Measurements from ENCODE around the gene MAGEE2. TPM values are rescaled to one million over a fixed set of nuclear protein-coding genes. Genes with fewer than 3 reads are reported as not detected.

The MAGEE2 gene
- not detected in 2 replicates for total RNA-seq

DNA sequence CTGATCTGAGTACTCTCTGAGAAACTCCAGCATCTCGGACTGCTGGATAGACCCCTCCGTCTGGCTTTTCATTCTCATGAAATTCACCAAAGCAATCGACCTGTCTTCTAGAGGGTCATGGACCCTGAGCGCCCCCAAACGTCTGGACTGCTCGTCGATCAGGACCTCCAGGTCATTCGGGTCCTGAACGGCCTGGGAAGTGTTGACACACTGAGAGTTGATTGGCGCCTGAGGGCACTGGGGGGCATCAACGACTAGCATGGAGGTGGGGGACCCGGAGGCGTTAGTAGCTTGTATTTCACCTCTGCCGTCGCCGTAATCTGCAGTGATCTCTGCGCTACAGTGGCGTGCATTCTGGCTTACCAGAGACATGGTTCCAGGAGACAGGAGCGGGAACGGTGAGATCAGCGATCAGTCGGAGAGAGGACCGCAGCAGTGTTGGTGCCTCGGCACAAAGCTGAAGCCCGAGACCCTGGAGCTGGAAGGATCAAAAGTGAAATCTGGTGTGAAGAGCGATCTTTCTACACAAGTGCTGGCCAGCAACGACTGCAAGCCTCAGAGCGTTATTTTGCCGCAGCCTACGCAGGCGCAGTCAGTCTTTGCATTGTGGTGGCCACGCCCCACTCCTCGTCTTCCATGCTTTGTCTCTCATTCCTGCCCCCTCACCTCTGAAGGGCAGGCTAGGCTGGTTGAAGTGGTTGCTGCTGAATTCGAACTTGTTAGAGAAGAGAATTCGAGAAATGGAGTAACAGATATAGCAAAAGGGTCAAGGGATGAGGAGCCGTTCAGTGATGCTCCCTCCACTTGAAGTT, at the start of gene MAGEE2:
MAGEE2 (minus strand) TSS at position 575 of the 812 bp plus-strand sequence; CDS start at position 372, 203 bp downstream.

Measured in thoracic aorta endothelial cell (primary cell).